ENCODE data around the gene MYO7B.

MYO7B gene

DNA sequence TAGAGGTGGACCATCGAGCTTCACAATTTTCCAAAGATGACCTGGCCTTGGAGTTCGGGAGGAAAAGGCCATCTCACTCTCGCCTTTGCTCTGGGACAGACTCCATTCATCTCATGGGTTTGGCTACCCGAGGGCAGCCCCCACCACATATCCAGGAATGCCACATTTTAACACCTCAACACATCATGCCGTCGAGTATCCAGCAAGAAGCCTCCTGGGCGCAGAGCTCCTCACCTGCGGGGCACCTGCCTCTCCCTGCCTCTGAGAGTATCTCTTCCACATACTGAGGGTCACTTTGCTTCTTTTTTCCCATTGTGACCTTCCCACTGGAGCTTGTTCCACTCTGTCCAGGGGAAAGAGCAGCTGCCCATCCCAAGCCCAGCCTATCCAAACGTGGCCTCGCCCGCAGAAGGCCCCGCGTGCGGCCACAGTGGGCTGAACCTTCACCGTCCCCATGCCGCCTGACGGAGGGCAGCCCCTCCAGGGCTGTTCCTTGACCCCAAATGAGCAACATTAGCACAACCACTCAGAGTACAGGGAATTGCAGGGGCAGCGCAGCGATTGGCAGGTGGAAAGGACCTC lies 145.3 kb downstream of the MYO7B start:
- no peak overlapping the region for H2AFZ ChIP-seq (ENCODE audit: low read length)
- no peaks in the 10 kb centered on the region for H3K36me3 ChIP-seq (ENCODE audit: insufficient read depth, low read length)
- TF ChIP-seq, protein P1, sequence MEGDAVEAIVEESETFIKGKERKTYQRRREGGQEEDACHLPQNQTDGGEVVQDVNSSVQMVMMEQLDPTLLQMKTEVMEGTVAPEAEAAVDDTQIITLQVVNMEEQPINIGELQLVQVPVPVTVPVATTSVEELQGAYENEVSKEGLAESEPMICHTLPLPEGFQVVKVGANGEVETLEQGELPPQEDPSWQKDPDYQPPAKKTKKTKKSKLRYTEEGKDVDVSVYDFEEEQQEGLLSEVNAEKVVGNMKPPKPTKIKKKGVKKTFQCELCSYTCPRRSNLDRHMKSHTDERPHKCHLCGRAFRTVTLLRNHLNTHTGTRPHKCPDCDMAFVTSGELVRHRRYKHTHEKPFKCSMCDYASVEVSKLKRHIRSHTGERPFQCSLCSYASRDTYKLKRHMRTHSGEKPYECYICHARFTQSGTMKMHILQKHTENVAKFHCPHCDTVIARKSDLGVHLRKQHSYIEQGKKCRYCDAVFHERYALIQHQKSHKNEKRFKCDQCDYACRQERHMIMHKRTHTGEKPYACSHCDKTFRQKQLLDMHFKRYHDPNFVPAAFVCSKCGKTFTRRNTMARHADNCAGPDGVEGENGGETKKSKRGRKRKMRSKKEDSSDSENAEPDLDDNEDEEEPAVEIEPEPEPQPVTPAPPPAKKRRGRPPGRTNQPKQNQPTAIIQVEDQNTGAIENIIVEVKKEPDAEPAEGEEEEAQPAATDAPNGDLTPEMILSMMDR (IDR thresholded peaks at IDR 0.05; ENCODE audit: low read length), result no peak
- H3K27ac ChIP-seq (ENCODE audit: low read depth, low read length, poor library complexity, severe bottlenecking), result no peak overlapping the region
- H3K79me2 ChIP-seq (ENCODE audit: insufficient read depth, low read length), result no peaks in the 10 kb centered on the region
- no peaks in the 10 kb centered on the region for H4K20me1 ChIP-seq (ENCODE audit: insufficient read depth, low read length)
- H3K9me3 ChIP-seq (ENCODE audit: low read length), result no peaks in the 10 kb centered on the region
- no peak overlapping the region for H3K4me3 ChIP-seq (ENCODE audit: low read depth, low read length, poor library complexity, severe bottlenecking)
- H3K9ac ChIP-seq (ENCODE audit: low read length), result no peak overlapping the region
- H3K9me2 ChIP-seq (ENCODE audit: low read depth, low read length), result no peaks in the 10 kb centered on the region
- no peaks in the 10 kb centered on the region for H3F3A ChIP-seq (ENCODE audit: insufficient read depth, low read length)
- H3K4me1 ChIP-seq (ENCODE audit: insufficient read depth, low read length, severe bottlenecking), result no peaks in the 10 kb centered on the region
- H3K4me2 ChIP-seq (ENCODE audit: low read length), result no peak overlapping the region
- peaks cover 12% of the 10 kb centered on the region; the same call in 1 of the 2 replicates for H3K27me3 ChIP-seq (ENCODE audit: insufficient read depth, low read length)

GRCh38 chr2:127681288-127681804 lies 145.9 kb downstream of the MYO7B start:
- Histone ChIP-seq H3K27ac (ENCODE audit: low read depth, low read length, poor library complexity, severe bottlenecking) (no peak overlapping the region), H3K9ac (ENCODE audit: low read length) (no peak overlapping the region), H2AFZ (ENCODE audit: low read length) (no peak overlapping the region), H3K4me3 (ENCODE audit: low read depth, low read length, poor library complexity, severe bottlenecking) (no peak overlapping the region), H3K79me2 (ENCODE audit: insufficient read depth, low read length) (no peaks in the 10 kb centered on the region), H3K9me3 (ENCODE audit: low read length) (no peaks in the 10 kb centered on the region), H3K4me2 (ENCODE audit: low read length) (no peak overlapping the region), H3K36me3 (ENCODE audit: insufficient read depth, low read length) (no peaks in the 10 kb centered on the region), H3K4me1 (ENCODE audit: insufficient read depth, low read length, severe bottlenecking) (no peaks in the 10 kb centered on the region), H3F3A (ENCODE audit: insufficient read depth, low read length) (no peaks in the 10 kb centered on the region), H3K9me2 (ENCODE audit: low read depth, low read length) (no peaks in the 10 kb centered on the region), H4K20me1 (ENCODE audit: insufficient read depth, low read length) (no peaks in the 10 kb centered on the region), H3K27me3 (ENCODE audit: insufficient read depth, low read length) (peaks cover 9% of the 10 kb centered on the region; the same call in 1 of the 2 replicates)
- TF ChIP-seq, protein P1 (IDR thresholded peaks at IDR 0.05; ENCODE audit: low read length), result no peak
- TF ChIP-seq EZH2 (IDR thresholded peaks at IDR 0.05; ENCODE audit: borderline replicate concordance, low read length), result no peak

DNA sequence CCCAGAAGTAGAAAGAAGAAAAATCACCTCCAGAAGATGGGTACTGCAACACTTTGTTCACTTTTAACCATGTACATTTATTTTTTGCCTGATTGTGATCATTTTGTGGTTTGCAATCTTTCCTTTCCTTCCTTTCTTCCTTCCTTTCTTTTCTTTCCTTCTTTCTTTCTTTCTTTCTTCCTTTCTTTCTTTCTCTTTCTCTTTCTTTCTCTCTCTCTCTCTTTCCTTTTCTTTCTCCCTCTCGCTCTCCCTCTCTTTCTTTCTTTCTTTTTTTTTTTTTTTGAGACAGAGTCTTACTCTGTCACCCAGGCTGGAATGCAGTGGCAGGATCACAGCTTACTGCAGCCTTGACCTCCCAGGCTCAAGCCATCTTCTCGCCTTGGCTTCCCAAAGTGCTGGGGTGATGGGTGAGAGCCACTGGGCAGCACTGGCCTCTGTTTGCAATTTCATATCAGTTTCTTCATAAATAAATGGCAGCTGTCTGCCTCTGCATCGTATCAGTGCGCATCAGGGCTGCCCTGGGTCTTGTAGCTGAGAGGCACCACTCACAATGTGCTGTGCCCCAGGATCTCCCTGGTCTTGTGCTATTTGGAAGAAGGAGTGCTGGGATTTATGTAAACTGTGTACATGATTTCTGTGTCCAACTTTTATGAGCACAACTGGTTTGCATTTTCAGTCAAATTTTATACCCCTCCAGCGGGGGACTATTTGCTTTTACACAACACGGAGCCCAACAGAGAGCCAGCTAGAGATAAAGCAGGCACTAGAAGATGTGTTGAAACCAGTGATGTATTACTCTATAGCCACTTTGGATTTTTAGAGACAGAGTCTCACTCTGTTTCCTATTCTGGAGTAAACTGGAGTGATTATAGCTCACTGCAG lies 146.7 kb downstream of the MYO7B start:
- Histone ChIP-seq H2AFZ (ENCODE audit: low read length) (no peak overlapping the region), H3K79me2 (ENCODE audit: insufficient read depth, low read length) (no peaks in the 10 kb centered on the region), H3K9me2 (ENCODE audit: low read depth, low read length) (no peaks in the 10 kb centered on the region), H3K9me3 (ENCODE audit: low read length) (no peaks in the 10 kb centered on the region), H3K4me2 (ENCODE audit: low read length) (no peak overlapping the region), H3K27ac (ENCODE audit: low read depth, low read length, poor library complexity, severe bottlenecking) (no peak overlapping the region), H3K9ac (ENCODE audit: low read length) (no peak overlapping the region), H4K20me1 (ENCODE audit: insufficient read depth, low read length) (no peaks in the 10 kb centered on the region), H3K4me3 (ENCODE audit: low read depth, low read length, poor library complexity, severe bottlenecking) (no peak overlapping the region), H3K27me3 (ENCODE audit: insufficient read depth, low read length) (0 out of 2 replicates have a peak, but pooled peaks cover 4% of the 10 kb centered on the region), H3F3A (ENCODE audit: insufficient read depth, low read length) (no peaks in the 10 kb centered on the region), H3K4me1 (ENCODE audit: insufficient read depth, low read length, severe bottlenecking) (no peaks in the 10 kb centered on the region), H3K36me3 (ENCODE audit: insufficient read depth, low read length) (no peaks in the 10 kb centered on the region)
- TF ChIP-seq, protein P1 (IDR thresholded peaks at IDR 0.05; ENCODE audit: low read length), result no peak
- TF ChIP-seq EZH2 (IDR thresholded peaks at IDR 0.05; ENCODE audit: borderline replicate concordance, low read length), result no peak

Measured in OCI-LY1 (cell line).